Neural progenitor cell (in vitro differentiated cells): Measurements from ENCODE around the gene LMX1B.

Experiments
- EZH2 ChIP-seq: fragments of 200-600 bp; sonication (generic); IDR thresholded peaks from 2 replicates; pipeline ENCODE4 v1.6.1; 2017; ENCODE audit warnings: antibody characterized with exemption, mild to moderate bottlenecking, moderate library complexity
- EZH2phosphoT487 ChIP-seq: fragments of 200-600 bp; sonication (generic); IDR thresholded peaks from 2 replicates; pipeline ENCODE4 v1.6.1; 2017; ENCODE audit warnings: antibody characterized with exemption
- TF ChIP-seq, protein P1 (sequence below): fragments of 200-600 bp; sonication (generic); IDR thresholded peaks from 2 replicates; pipeline ENCODE4 v1.5.1; 2017; ENCODE audit warnings: antibody characterized with exemption, mild to moderate bottlenecking

DNA sequence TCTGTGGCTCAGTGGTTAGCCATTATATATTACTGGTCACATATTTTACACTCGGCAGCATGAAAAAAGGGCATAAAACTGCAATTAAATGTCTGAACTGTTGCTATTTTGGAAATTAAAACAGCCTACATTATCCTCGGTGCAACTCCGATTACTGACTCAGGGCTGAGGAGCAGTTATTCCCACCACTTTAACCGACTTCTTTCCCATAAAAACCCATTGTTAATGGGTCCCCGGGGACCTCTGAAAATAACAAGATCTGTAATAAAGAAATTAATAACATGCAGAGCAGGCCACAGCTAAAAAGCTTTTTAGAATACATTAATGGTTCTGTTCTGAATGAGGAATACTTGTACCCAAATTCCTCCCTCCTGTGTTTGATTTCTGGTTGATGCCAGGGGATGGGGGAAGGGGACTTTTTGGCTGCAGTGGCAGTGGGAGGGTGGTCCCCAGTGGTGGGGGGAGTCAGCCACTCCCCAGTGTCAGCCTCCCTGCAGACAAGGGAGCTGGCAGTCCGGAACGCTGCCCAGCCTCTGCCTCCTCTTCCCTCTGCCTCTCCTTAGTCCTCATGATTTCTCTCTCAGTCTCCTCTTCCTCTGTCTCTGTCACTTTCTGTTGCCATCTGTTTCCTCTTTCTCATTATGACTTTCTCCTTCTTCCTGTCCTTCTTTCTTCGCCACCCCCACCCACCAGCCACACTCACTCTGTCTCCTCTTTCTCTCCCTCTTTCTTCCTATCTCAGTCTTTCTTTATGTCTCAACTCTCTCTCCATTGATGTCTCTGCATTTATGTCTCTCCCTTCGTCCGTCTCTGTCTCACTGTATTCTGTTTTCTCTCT is 132.1 kb downstream of the LMX1B start:
- TF ChIP-seq, protein P1, sequence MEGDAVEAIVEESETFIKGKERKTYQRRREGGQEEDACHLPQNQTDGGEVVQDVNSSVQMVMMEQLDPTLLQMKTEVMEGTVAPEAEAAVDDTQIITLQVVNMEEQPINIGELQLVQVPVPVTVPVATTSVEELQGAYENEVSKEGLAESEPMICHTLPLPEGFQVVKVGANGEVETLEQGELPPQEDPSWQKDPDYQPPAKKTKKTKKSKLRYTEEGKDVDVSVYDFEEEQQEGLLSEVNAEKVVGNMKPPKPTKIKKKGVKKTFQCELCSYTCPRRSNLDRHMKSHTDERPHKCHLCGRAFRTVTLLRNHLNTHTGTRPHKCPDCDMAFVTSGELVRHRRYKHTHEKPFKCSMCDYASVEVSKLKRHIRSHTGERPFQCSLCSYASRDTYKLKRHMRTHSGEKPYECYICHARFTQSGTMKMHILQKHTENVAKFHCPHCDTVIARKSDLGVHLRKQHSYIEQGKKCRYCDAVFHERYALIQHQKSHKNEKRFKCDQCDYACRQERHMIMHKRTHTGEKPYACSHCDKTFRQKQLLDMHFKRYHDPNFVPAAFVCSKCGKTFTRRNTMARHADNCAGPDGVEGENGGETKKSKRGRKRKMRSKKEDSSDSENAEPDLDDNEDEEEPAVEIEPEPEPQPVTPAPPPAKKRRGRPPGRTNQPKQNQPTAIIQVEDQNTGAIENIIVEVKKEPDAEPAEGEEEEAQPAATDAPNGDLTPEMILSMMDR = no peak
- TF ChIP-seq EZH2phosphoT487 (no peak), EZH2 (no peak)
